GM21723 (cell line): ENCODE measurements around the gene DPEP3.

Experiments used
- ATAC-seq: cut with Tn5 transposase; IDR thresholded peaks from one replicate; pipeline ENCODE4 v1.9.1; 2021; ENCODE audit warnings: mild to moderate bottlenecking, moderate library complexity; ENCODE audit not compliant: unreplicated experiment

Gene DPEP3

GRCh38 chr16:67932462-67932840 lies 47.8 kb downstream of the DPEP3 start:
- ATAC-seq: no peak

GRCh38 chr16:67931712-67932461 lies 48.4 kb downstream of the DPEP3 start, which contains the start of gene CTRL:
CTRL (minus strand) TSS chr16:67931862; CDS start chr16:67931852, 10 bp downstream.
- no peak for ATAC-seq

- ATAC-seq: no peak
These were observed 49.6 kb downstream of the DPEP3 start for GRCh38 chr16:67930678-67931211.

- no peak for ATAC-seq
These were observed 50.1 kb downstream of the DPEP3 start for GRCh38 chr16:67930191-67930590.

GRCh38 chr16:67928561-67929364 lies 51.5 kb downstream of the DPEP3 start:
- no peak for ATAC-seq

GRCh38 chr16:67928147-67928546 lies 52.2 kb downstream of the DPEP3 start:
- no peak for ATAC-seq

GRCh38 chr16:67927131-67927941 lies 53.0 kb downstream of the DPEP3 start:
- no peak for ATAC-seq

GRCh38 chr16:67926181-67926750 lies 54.0 kb downstream of the DPEP3 start:
- ATAC-seq: no peak
